Liver (tissue), 3 donors: Measurements from ENCODE around the gene CCDC12.

ENCODE experiments used
- CTCF ChIP-seq: fragments of 150-350 bp; IDR thresholded peaks from 2 replicates; pipeline ENCODE4 v1.5.1; 2017; ENCODE audit warnings: improper control_type of control experiment, low read depth, low read length; ENCODE audit not compliant: missing input control
- EGR1 ChIP-seq, 2 donors: IDR thresholded peaks; 2 replicates each; pipeline ENCODE4 v1.6.1; 2016 to 2018; ENCODE audit warnings: antibody characterized with exemption in 2 of 2, low read depth in 2 of 2
- RAD21 ChIP-seq, 2 donors: IDR thresholded peaks; 2 replicates each; pipeline ENCODE4 v1.6.1; 2016; ENCODE audit warnings: antibody characterized with exemption in 2 of 2, mild to moderate bottlenecking in 2 of 2
- RXRA ChIP-seq, 2 donors: IDR thresholded peaks; 2 replicates each; pipeline ENCODE4 v1.6.1; 2017 to 2018; ENCODE audit warnings: antibody characterized with exemption in 2 of 2, mild to moderate bottlenecking in 1 of 2
- TAF1 ChIP-seq: conservative IDR thresholded peaks from 2 replicates; pipeline ENCODE4 v1.6.1; 2016; ENCODE audit warnings: antibody characterized with exemption, mild to moderate bottlenecking
- YY1 ChIP-seq: IDR thresholded peaks from 2 replicates; pipeline ENCODE4 v1.6.1; 2016; ENCODE audit warnings: antibody characterized with exemption, mild to moderate bottlenecking
- ZBTB33 ChIP-seq: IDR thresholded peaks from 2 replicates; pipeline ENCODE4 v1.6.1; 2016; ENCODE audit warnings: antibody characterized with exemption
- donor health status: healthy.
- donor health status: healthy.

GRCh38 chr3:46893146-46893748 is 83.3 kb downstream of the CCDC12 start:
- TF ChIP-seq TAF1 (no peak), CTCF (no peak), RXRA (IDR thresholded peaks at IDR 0.05) (no peak), RAD21 (IDR thresholded peaks at IDR 0.05) (no peak), ZBTB33 (no peak), EGR1 (IDR thresholded peaks at IDR 0.05; ENCODE audit: low read depth in 2 of 2) (no peak), YY1 (no peak)
